Nucleus accumbens (tissue), 56 donors: Measurements from ENCODE around the gene SGMS2.
"Not testable (repeated sequence)": the region's sequence is repeated elsewhere in the genome, so short reads cannot be mapped to it uniquely, and the experiment has no call there.

Experiments used
- DNase-seq, 56 donors: peaks; one replicate each; lab custom pipeline; 2025; lab: John Stamatoyannopoulos, UW

The SGMS2 gene

DNA sequence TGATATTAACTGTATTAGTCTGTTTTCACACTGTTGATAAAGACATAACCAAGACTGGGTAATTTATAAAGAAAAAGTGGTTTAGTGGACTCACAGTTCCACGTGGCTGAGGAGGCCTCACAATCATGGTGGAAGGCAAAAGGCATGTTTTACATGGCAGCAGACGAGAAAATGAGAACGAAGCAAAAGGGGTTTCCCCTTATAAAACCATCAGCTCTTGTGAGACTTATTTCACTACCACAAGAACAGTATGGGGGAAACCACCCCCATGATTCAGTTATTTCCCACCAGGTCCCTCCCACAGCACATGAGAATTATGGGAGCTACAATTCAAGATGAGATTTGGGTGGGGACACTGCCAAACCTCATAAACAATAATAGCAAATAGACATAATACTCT lies 80.3 kb downstream of the SGMS2 start:
- DNase-seq: not testable (repeated sequence)

DNA sequence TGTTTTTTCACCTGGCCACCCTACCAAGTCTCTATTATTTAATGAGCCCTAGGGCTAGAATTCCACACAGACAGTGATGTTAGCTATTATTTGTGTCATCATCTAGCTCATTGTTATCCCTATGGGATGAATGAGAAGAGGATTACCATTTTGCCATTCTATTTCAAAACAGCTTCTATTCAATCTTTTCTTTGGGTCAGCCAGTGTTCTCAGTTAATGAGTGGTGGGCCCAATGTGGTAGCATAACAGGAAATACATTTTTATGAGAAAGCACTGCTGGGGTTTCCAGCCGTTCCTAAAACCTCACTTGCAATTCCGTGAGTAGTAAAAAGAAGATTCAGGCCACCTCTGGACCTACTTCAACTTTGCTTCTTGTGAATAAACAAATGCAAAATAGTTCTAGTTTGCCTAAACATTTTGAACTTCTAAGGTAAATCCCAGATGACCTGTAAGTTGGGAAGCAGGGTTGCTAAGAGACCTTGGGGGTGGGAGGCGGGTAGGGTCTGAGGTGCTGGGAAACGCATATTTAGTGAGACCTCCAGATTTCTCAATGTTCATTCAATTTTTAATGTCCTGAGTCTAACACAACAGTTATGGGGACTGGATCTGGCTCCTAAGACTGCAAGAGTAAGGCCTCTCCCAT lies 81.8 kb downstream of the SGMS2 start:
- no peak for DNase-seq

DNA sequence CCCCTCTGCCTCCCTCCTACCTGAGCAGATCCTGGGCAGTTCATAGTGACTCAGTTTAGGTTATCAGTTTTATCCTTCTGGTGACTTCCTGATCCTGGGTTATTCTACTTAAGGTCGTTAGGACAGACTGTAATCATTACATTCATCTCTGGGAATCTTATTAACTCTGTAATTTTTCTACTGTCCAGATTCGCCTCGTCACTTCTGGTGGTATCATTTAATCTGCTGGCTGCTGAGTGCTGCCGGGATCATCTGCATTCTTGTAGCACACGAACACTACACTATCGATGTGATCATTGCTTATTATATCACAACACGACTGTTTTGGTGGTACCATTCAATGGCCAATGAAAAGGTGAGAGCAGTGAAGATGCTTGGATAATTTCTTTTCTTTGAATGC lies 83.6 kb downstream of the SGMS2 start:
- no peak for DNase-seq

DNA sequence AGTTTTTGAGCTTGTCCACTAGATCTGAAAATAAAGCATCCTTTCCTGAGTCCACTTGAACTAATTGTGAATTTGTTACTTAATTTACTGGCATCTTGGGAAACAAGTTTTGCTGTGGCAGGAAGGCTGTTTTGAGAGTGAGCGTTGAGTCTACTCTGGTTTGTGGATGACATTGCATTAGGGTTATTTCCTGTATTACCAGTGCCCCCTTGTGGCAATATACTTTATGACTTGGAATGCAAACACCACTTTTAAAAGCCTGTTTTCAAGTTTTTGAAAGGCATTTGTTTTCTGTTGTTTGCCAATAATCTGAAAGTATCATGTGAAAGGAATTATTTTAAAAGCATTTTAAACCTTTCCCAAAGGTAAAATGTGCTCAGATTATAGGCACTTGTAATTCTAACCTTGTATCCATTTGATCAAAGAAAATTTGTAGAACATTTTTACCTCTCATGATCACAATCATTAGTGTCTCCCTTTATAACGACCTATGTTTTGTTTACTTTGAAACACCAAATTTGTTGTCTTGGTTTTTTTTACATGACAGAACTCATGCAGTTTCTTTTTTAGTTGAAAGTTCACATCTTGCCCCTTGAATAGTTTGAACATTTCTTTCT lies 88.7 kb downstream of the SGMS2 start:
- DNase-seq: peak in 12 of 56 donors; percentile 1 to 36 (median 10)

DNA sequence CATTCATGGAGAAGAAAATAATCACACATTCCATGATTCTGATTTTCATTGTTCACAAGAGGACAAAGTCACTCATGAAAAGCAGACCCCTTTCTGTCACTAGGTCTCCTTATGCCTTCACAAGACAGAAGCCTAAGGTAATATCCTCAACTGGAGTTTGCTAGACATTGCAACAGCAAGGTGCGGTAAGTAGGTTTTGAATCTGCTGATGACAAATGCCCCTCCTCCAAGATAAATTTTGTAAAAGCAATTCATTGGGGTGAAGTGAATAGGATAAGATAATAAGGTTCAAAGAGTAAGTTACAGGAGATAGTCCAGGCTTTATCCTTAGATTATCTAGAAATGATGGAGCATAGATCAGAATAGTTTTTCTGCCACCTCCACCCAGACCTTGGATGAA lies 90.5 kb downstream of the SGMS2 start:
- no peak for DNase-seq

DNA sequence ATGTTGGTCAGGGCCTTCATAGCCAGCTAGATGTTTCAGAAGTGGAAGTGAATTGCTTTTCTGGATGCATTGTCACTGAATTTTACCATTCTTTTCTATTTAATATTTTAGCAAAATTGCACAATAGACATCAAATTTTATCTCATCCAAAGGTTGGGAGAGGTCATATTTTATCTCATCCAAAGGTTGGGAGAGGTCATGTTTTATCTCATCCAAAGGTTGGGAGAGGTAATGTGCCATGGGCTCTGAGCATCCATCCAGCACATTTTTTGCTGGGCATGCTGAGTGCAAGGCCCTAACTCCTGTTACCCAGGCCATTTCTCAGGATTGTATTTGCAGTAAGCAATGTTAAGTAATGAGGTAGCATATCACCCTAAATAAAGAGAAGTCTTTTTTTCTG lies 91.9 kb downstream of the SGMS2 start:
- no peak for DNase-seq

DNA sequence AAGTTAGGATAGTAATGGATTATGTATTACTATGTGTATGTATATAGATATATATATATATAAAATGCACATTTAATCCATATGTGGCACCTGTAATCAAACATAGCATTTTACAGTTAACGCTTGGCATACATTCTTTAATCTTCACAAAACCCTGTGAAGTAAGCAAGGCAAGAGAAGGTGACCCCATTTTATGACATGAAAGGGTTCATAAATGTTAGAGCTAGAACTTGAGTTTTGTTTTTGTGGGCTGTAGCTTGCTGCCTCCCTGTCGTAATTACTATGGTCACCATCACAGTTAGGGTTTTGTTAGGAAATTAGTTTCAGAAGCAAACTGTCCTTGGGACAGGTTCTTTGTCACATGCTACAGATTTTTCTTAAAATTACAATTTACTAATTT lies 92.8 kb downstream of the SGMS2 start:
- DNase-seq: no peak

DNA sequence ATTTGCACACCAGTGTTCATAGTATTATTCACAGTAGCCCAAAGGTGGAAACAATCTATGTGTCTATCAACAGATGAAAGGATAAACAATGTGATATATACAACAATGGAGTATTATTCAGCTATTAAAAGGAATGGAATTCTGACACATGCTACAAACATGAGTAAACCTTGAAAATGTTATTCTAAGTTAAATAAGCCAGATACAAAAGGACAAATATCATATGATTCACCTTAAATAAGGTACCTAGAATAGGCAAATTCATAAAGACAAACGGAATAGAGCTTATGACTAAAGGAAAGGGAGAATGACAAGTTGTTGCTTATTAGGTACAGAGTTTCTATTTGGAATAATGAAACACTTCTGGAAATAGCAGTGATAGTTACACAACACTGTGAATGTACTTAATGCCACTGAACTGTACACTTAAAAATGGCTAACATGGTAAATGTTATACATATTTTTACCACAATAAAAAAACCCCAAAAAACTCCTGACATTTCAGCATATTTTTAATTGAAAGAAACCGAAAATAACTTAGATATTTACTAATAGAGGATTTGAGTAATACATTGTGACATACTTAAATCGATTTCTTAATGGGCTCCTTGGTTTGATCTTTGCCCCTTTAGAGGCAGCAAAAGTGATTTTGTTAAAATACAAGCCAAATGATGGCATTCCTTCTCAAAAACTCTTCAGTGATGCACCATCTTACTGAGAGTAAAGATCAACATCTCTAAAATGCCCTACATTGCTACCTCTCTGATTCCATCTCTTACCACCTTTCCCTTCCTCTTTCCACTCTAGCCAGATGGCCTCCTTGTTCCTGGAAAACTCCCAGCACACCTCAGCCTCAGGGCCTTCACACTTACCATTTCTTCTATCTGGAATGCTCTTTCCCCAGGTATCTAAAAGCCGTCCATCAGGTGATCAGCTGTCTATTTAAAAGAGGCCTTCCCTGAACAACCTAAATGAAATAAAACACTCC lies 98.0 kb downstream of the SGMS2 start:
- DNase-seq: no peak

GRCh38 chr4:107925713-107926112 lies 101.0 kb downstream of the SGMS2 start:
- not testable (repeated sequence) for DNase-seq

DNA sequence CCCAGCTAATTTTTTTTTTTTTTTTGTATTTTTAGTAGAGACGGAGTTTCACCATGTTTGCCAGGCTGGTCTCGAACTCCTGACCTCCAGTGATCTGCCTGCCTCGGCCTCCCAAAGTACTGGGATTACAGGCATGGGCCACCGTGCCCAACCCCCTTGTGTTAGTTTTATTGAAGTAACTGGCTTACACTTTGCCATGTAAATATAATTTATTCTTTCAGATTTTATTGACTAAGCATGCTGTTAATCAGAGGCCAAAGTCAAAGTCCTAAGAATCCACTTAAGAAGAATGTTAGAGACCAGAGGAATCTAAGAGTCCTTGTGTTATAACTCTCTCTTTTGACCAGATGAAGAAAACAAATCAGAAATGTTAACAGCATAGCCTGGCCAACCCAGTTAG lies 102.1 kb downstream of the SGMS2 start:
- not testable (repeated sequence) for DNase-seq

DNA sequence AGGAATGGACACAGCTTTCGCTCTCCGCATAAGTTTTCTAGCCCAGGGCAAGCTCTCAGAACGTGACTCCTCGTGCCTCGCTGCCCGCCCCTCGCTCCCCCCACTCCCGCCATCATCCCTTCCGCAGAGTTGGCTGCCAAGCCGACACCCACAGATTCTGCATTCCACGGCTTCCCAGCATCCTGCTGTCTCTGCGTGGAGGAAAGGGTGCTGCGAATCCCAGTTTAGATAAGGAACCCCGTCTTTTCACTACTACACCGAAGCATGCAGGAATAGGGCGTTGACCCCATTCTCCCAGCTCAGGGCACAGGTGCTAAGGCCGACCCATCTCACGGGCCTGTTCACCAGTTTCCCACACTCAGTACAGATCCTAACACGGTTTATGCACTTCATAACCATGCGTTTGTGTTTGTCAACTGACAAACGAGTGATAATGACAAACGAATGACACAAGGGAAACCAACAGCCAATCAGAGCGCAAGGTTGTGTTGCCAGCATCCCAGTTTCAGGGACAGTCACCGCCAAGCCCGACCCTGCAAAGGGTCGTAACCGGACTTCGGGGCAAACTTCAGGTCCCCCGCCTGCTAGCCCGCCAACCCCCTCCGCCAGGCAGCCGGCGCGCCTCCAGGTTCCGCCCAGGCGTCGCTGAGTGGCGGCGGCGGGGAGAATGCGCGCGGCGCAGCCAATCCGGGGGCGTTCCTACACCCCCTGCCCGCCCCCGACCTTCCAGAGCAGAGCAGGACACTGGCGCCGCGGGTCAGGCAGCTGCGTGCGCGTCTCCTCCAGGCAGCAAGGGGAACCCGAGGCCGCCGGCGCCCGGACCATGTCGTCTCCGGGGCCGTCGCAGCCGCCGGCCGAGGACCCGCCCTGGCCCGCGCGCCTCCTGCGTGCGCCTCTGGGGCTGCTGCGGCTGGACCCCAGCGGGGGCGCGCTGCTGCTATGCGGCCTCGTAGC lies 106.4 kb downstream of the SGMS2 start, which contains the start of gene CYP2U1:
CYP2U1 (plus strand) TSS at position 729 of the 954 bp plus-strand sequence; CDS start at position 824, 95 bp downstream.
- DNase-seq: peak; percentile 18 to 92 (median 82)

GRCh38 chr4:107931775-107932321 lies 107.1 kb downstream of the SGMS2 start:
- DNase-seq: peak in 35 of 56 donors; percentile 5 to 78 (median 44)

DNA sequence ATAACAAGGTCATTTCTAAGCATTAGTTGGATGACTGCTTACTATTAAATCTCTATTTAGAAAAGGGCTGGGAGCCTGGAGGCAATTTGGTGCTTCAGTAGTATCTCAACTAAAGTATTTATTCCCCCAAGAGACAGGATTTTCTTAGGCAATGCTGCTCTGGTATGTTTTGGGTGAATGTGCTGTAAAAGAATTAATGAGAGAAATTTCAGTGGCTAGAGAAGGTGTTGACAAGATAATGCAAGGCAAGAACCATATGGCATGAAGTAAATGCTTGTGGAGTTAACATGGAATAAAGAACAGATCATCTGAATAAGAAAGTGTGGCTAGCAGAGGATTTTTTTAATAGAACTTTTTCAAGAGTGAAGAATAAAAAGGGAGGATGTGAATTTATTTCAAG lies 110.5 kb downstream of the SGMS2 start:
- no peak for DNase-seq

- DNase-seq: no peak
Observed at GRCh38 chr4:107937040-107937439, 112.3 kb downstream of the SGMS2 start.

DNA sequence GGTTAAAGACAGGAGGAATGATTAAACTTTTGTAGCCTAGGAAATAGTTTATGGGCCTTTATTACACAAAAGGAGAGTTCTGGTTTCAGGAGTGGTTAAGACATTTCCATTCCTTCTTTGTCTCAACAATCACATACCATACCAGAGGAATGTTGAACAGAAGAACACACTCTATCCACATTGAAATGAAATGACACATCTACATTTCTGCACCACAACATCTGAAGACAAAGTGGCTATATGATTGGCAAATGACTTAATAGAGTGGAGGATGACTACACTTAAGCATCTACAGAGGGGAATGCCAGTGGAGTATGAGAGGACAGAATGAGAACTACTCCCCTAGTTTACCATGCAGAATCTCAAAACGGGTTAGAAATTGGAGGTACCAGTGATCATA lies 114.6 kb downstream of the SGMS2 start:
- no peak for DNase-seq

DNA sequence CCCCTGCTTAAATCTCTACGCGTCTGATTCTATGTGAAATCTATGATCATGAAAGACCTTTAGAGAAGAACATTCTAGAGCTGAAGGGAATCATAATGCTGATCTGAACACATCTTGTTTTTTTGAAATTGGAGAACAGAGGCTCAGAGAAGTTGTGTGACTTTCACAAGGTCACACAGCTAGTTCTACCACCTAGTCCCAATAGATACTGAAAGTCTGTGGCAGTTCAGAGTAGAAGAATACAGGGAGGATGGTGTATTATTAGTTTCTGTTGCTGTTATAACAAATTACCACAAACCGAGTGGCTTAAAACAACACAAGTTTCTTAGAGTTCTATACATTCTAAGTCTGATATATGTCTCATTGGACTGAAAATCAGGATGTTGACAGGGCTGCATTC lies 121.1 kb downstream of the SGMS2 start:
- no peak for DNase-seq

DNA sequence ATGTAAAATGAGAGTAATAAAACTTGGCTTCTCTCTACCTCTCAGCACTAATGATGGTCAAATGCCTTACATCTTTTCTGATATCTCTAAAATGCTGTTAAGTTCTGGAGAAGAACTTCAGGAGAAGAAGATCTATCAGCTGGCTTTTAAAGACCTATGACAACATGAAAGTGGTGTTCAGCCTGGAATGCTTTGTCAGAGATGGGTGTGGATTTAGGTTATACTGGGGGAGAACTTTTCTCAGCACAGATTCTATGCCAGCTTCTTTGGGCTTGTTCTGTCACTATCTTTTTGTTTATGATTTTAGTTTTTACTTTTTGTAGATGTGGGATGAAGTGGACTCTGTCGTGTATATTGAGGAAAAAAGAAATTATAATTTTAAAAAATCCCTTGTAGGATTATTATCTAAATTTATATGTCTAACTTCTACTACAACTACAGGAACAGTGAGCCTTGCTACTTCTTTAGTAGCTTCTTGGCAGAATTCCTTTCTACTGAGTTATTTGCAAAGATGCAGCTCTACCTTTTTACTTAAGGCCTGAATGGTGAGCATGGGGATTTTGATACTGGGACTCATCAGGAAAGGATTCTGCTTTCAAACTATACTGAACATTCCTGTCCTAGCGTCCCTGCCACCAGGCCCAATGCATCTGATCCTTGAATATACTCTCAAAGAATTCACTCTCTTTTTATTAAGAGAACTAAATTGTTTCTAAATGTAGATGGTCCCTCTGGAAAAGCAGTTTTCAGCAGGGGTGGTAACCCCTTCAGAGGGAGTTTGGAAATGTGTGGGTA lies 126.2 kb downstream of the SGMS2 start:
- no peak for DNase-seq

DNA sequence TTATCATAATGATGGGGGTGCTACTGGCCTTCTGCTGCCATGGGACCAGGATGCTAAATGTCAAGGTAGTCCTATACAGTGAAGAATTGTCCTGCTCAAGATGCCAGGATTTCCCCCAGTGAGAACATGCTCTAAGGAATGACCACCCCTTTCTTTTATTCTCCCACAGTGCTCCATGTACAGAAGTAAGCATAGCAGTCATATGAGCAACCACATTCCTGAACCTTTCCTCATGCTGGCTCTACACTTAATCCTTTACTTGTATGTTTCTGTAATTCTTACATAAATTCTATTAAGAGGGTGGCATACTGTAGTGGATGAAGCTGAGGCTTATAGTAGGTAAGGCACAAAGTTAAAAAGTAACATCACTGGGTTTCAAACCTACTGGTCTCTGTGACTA lies 126.8 kb downstream of the SGMS2 start:
- no peak for DNase-seq

DNA sequence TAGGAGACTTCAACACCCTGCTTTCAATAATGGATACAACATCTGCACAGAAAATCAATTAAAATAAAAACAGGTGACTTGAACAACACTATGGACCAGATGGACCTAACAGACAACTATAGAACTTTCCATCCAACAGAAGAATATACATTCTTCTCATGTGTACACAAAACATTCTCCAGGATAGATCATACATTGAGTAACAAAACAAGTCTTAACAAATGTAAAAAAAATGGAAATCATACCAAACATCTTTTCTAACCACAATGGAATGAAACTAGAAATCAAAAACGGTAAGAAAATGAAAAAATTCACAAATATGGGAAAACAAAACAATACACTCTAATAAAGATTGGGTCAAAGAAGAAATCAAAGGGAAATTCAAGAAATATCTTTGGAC lies 131.3 kb downstream of the SGMS2 start:
- DNase-seq: no peak
